ENCODE data around the gene MRPS6. TPM values are rescaled to one million over a fixed set of nuclear protein-coding genes. Genes with fewer than 3 reads are reported as not detected.

The MRPS6 gene
- total RNA-seq, 2 donors from 2014 or later, result 122 to 188 TPM

GRCh38 chr21:34174470-34174869 lies 101.1 kb downstream of the MRPS6 start:
- Mint-ChIP-seq H3K27me3 (no peaks in the 10 kb centered on the region), H3K4me3 (no peak overlapping the region), H3K36me3 (peaks cover 49% of the 10 kb centered on the region), H3K4me1 (ENCODE audit: low read depth in 2 of 2) (no peaks in the 10 kb centered on the region), H3K9me3 (peaks cover 21% of the 10 kb centered on the region), H3K27ac (no peak overlapping the region)
- ATAC-seq, result no peak
- no peak for DNase-seq (ENCODE audit: low spot score)

- Mint-ChIP-seq H3K4me3 (no peak overlapping the region), H3K4me1 (ENCODE audit: low read depth in 2 of 2) (no peaks in the 10 kb centered on the region), H3K36me3 (peaks cover 33% of the 10 kb centered on the region), H3K9me3 (peaks cover 21% of the 10 kb centered on the region), H3K27ac (no peak overlapping the region), H3K27me3 (no peaks in the 10 kb centered on the region)
- ATAC-seq (no peak), DNase-seq (ENCODE audit: low spot score) (no peak)
Observed at GRCh38 chr21:34176448-34176847, 103.1 kb downstream of the MRPS6 start.

- H3K4me1 Mint-ChIP-seq (ENCODE audit: low read depth in 2 of 2), result no peaks in the 10 kb centered on the region
- no peaks in the 10 kb centered on the region for H3K27me3 Mint-ChIP-seq
- ATAC-seq (no peak), DNase-seq (ENCODE audit: low spot score) (no peak)
- peaks cover 15% of the 10 kb centered on the region for H3K9me3 Mint-ChIP-seq
- H3K36me3 Mint-ChIP-seq, result peaks cover 25% of the 10 kb centered on the region
- H3K4me3 Mint-ChIP-seq, result no peak overlapping the region
- no peak overlapping the region for H3K27ac Mint-ChIP-seq
Observed at GRCh38 chr21:34177919-34178567, 104.7 kb downstream of the MRPS6 start.

- Mint-ChIP-seq H3K36me3 (peaks cover 11% of the 10 kb centered on the region), H3K27ac (no peak overlapping the region), H3K9me3 (peaks cover 7% of the 10 kb centered on the region), H3K4me1 (ENCODE audit: low read depth in 2 of 2) (no peaks in the 10 kb centered on the region), H3K4me3 (no peak overlapping the region), H3K27me3 (no peaks in the 10 kb centered on the region)
- ATAC-seq (no peak), DNase-seq (ENCODE audit: low spot score) (no peak)
Observed at GRCh38 chr21:34179204-34179935, 106.0 kb downstream of the MRPS6 start.

- DNase-seq (ENCODE audit: low spot score) (no peak), ATAC-seq (no peak)
- Mint-ChIP-seq H3K4me1 (ENCODE audit: low read depth in 2 of 2) (no peaks in the 10 kb centered on the region), H3K4me3 (no peak overlapping the region), H3K36me3 (peaks cover 1% of the 10 kb centered on the region), H3K27ac (no peak overlapping the region), H3K27me3 (no peaks in the 10 kb centered on the region), H3K9me3 (peaks cover 1% of the 10 kb centered on the region)
Observed at GRCh38 chr21:34180407-34180806, 107.0 kb downstream of the MRPS6 start.

- H3K36me3 Mint-ChIP-seq, result no peaks in the 10 kb centered on the region
- no peak for DNase-seq (ENCODE audit: low spot score)
- ATAC-seq, result no peak
- H3K4me1 Mint-ChIP-seq (ENCODE audit: low read depth in 2 of 2), result no peaks in the 10 kb centered on the region
- H3K27me3 Mint-ChIP-seq, result no peaks in the 10 kb centered on the region
- no peak overlapping the region for H3K27ac Mint-ChIP-seq
- no peak overlapping the region for H3K4me3 Mint-ChIP-seq
- no peaks in the 10 kb centered on the region for H3K9me3 Mint-ChIP-seq
Observed at GRCh38 chr21:34180826-34181359, 107.5 kb downstream of the MRPS6 start.

- Mint-ChIP-seq H3K27ac (no peak overlapping the region), H3K36me3 (no peaks in the 10 kb centered on the region), H3K27me3 (no peaks in the 10 kb centered on the region), H3K9me3 (no peaks in the 10 kb centered on the region), H3K4me1 (ENCODE audit: low read depth in 2 of 2) (no peaks in the 10 kb centered on the region), H3K4me3 (no peak overlapping the region)
- no peak for DNase-seq (ENCODE audit: low spot score)
- ATAC-seq, result no peak
Observed at GRCh38 chr21:34181431-34182039, 108.2 kb downstream of the MRPS6 start.

GRCh38 chr21:34182436-34182835 lies 109.1 kb downstream of the MRPS6 start:
- ATAC-seq (no peak), DNase-seq (ENCODE audit: low spot score) (no peak)
- Mint-ChIP-seq H3K4me3 (no peak overlapping the region), H3K27me3 (no peaks in the 10 kb centered on the region), H3K9me3 (no peaks in the 10 kb centered on the region), H3K36me3 (no peaks in the 10 kb centered on the region), H3K27ac (no peak overlapping the region), H3K4me1 (ENCODE audit: low read depth in 2 of 2) (no peaks in the 10 kb centered on the region)

GRCh38 chr21:34183331-34183928 lies 110.1 kb downstream of the MRPS6 start:
- no peaks in the 10 kb centered on the region for H3K36me3 Mint-ChIP-seq
- DNase-seq (ENCODE audit: low spot score) (no peak), ATAC-seq (no peak)
- H3K4me3 Mint-ChIP-seq, result no peak overlapping the region
- no peaks in the 10 kb centered on the region for H3K4me1 Mint-ChIP-seq (ENCODE audit: low read depth in 2 of 2)
- no peaks in the 10 kb centered on the region for H3K9me3 Mint-ChIP-seq
- H3K27me3 Mint-ChIP-seq, result no peaks in the 10 kb centered on the region
- no peak overlapping the region for H3K27ac Mint-ChIP-seq

- no peaks in the 10 kb centered on the region for H3K27me3 Mint-ChIP-seq
- no peak overlapping the region for H3K4me3 Mint-ChIP-seq
- no peaks in the 10 kb centered on the region for H3K9me3 Mint-ChIP-seq
- peaks cover 0 to under 1% of the 10 kb centered on the region in 2 donors for H3K4me1 Mint-ChIP-seq (ENCODE audit: low read depth in 2 of 2)
- ATAC-seq (no peak), DNase-seq (ENCODE audit: low spot score) (no peak)
- no peak overlapping the region for H3K27ac Mint-ChIP-seq
- H3K36me3 Mint-ChIP-seq, result no peaks in the 10 kb centered on the region
Observed at GRCh38 chr21:34184232-34184631, 110.9 kb downstream of the MRPS6 start.

GRCh38 chr21:34185026-34185750 lies 111.8 kb downstream of the MRPS6 start:
- Mint-ChIP-seq H3K4me1 (ENCODE audit: low read depth in 2 of 2) (peaks cover 5 to 9% of the 10 kb centered on the region in 2 donors), H3K27me3 (no peaks in the 10 kb centered on the region), H3K9me3 (no peaks in the 10 kb centered on the region), H3K36me3 (no peaks in the 10 kb centered on the region), H3K4me3 (no peak overlapping the region), H3K27ac (no peak overlapping the region)
- ATAC-seq, result no peak
- DNase-seq (ENCODE audit: low spot score), result no peak

- Mint-ChIP-seq H3K36me3 (no peaks in the 10 kb centered on the region), H3K9me3 (no peaks in the 10 kb centered on the region), H3K27ac (no peak overlapping the region), H3K4me3 (no peak overlapping the region), H3K27me3 (no peaks in the 10 kb centered on the region), H3K4me1 (ENCODE audit: low read depth in 2 of 2) (peaks cover 5 to 9% of the 10 kb centered on the region in 2 donors)
- DNase-seq (ENCODE audit: low spot score) (no peak), ATAC-seq (no peak)
Observed at GRCh38 chr21:34186109-34186719, 112.8 kb downstream of the MRPS6 start.

- Mint-ChIP-seq H3K4me3 (no peak overlapping the region), H3K9me3 (no peaks in the 10 kb centered on the region), H3K4me1 (ENCODE audit: low read depth in 2 of 2) (peaks cover 5 to 16% of the 10 kb centered on the region in 2 donors), H3K36me3 (no peaks in the 10 kb centered on the region), H3K27ac (no peak overlapping the region), H3K27me3 (no peaks in the 10 kb centered on the region)
- no peak for ATAC-seq
- no peak for DNase-seq (ENCODE audit: low spot score)
Observed at GRCh38 chr21:34187935-34188334, 114.6 kb downstream of the MRPS6 start.
